HCT116 (cell line): ENCODE data around the gene TMTC1. TPM values are rescaled to one million over a fixed set of nuclear protein-coding genes. Genes with fewer than 3 reads are reported as not detected.

Experiments used
- ATAC-seq: fragments of 200-7000 bp; cut with Tn5 transposase; 2 replicates; pipeline ENCODE4 v1.9.1; 2020; ENCODE audit warnings: mild to moderate bottlenecking, moderate library complexity
- BruUV-seq: library from RNA; stranded (reverse); fragments of 400-500 nt; replicated peaks from 2 replicates; lab custom pipeline; 2021; lab: Mats Ljungman, UMichigan
- CTCF ChIA-PET: fragments of 300-600 bp; sonication (Branson Sonifier 250); formaldehyde crosslinking; loops from one replicate; lab custom pipeline; 2021; ENCODE audit warnings: antibody characterized with exemption; lab: Charles Lee
- POLR2A ChIA-PET: fragments of 300-600, 350-600 bp; sonication (Branson Sonifier 250); formaldehyde crosslinking; loops from one replicate; lab custom pipeline; 2021; ENCODE audit warnings: antibody characterized with exemption; lab: Charles Lee
- RAD21 ChIA-PET, 2 experiments: fragments of 300-600 bp; sonication (Branson Sonifier 250); formaldehyde crosslinking; loops; one replicate each; lab custom pipeline; 2023; ENCODE audit warnings: low total read pairs in 2 of 2; ENCODE audit not compliant: uncharacterized antibody in 2 of 2, unreplicated experiment in 2 of 2, low non-redundant PET in 1 of 2; lab: Charles Lee
- DNase-seq: peaks from one replicate; pipeline ENCODE4 v3.0.0-alpha.2; 2010; ENCODE audit warnings: low read depth, low spot score
- H2AFZ ChIP-seq: fragments of 200-600 bp; shearing (Covaris generic), sonication (generic); 2 replicates; pipeline ENCODE4 v1.6.1; 2017; ENCODE audit warnings: low read depth, mixed run types, mixed read lengths, antibody characterized with exemption, low read length; ENCODE audit not compliant: poor library complexity, severe bottlenecking
- H3K27ac ChIP-seq: 2 replicates; pipeline ENCODE4 v1.5.1; 2012; ENCODE audit warnings: low read depth, low read length
- H3K27me3 ChIP-seq: fragments of 200-600 bp; sonication (generic); 2 replicates; pipeline ENCODE4 v1.6.1; 2016; ENCODE audit warnings: mixed run types, low read length, mixed read lengths; ENCODE audit not compliant: insufficient read depth
- H3K36me3 ChIP-seq, 2 experiments: fragments of 200-500 bp in 1 of 2; fragments of 200-600 bp in 1 of 2; sonication (Bioruptor generic) in 1 of 2; sonication (generic) in 1 of 2; 2 replicates each; pipeline versions ENCODE4 v1.5.1 to v1.6.1; 2014 to 2016; ENCODE audit warnings: low read length in 2 of 2, inconsistent platforms in 1 of 2, mixed read lengths in 1 of 2, mixed run types in 1 of 2; ENCODE audit not compliant: insufficient read depth in 2 of 2, control insufficient read depth in 1 of 2
- H3K4me1 ChIP-seq, 2 experiments: fragments of 200-600 bp in 1 of 2; sonication (generic) in 1 of 2; 2 replicates each; pipeline versions ENCODE4 v1.5.1 to v1.6.1; 2012 to 2017; ENCODE audit warnings: low read length in 2 of 2, inconsistent platforms in 1 of 2, mild to moderate bottlenecking in 1 of 2, mixed read lengths in 1 of 2, mixed run types in 1 of 2, moderate library complexity in 1 of 2; ENCODE audit not compliant: insufficient read depth in 2 of 2, control insufficient read depth in 1 of 2
- H3K4me2 ChIP-seq: fragments of 200-600 bp; sonication (generic); 2 replicates; pipeline ENCODE4 v1.6.1; 2017; ENCODE audit warnings: mixed run types, low read length, mixed read lengths
- H3K4me3 ChIP-seq, 2 experiments: fragments of 200-600 bp in 1 of 2; sonication (generic) in 1 of 2; replicated peaks in 1 of 2; 2 replicates each; pipeline ENCODE4 v1.5.1; 2011 to 2016; ENCODE audit warnings: low read length in 2 of 2, control low read depth in 1 of 2, low read depth in 1 of 2, mild to moderate bottlenecking in 1 of 2, mixed read lengths in 1 of 2, mixed run types in 1 of 2
- H3K79me2 ChIP-seq: fragments of 200-600 bp; sonication (generic); 2 replicates; pipeline ENCODE4 v1.6.1; 2017; ENCODE audit warnings: mild to moderate bottlenecking, mixed run types, low read length, moderate library complexity, mixed read lengths; ENCODE audit not compliant: insufficient read depth
- H3K9ac ChIP-seq: fragments of 200-600 bp; sonication (generic); 2 replicates; pipeline ENCODE4 v1.6.1; 2016; ENCODE audit warnings: low read length, mixed read lengths
- H3K9me2 ChIP-seq: fragments of 200-600 bp; sonication (generic), shearing (Covaris generic); 2 replicates; pipeline ENCODE4 v1.6.1; 2017; ENCODE audit warnings: mixed run types, mild to moderate bottlenecking, moderate library complexity; ENCODE audit not compliant: insufficient read depth
- H3K9me3 ChIP-seq, 2 experiments: fragments of 200-500 bp in 1 of 2; fragments of 200-600 bp in 1 of 2; sonication (Bioruptor generic) in 1 of 2; sonication (generic) in 1 of 2; 2 replicates each; pipeline ENCODE4 v1.6.1; 2014 to 2017; ENCODE audit warnings: low read length in 2 of 2, mixed read lengths in 2 of 2, inconsistent platforms in 1 of 2, low read depth in 1 of 2, mild to moderate bottlenecking in 1 of 2, mixed run types in 1 of 2, moderate library complexity in 1 of 2; ENCODE audit not compliant: control insufficient read depth in 1 of 2, insufficient read depth in 1 of 2
- H4K20me1 ChIP-seq: fragments of 200-600 bp; sonication (generic), shearing (Covaris generic); 2 replicates; pipeline ENCODE4 v1.6.1; 2017; ENCODE audit warnings: mixed run types, mild to moderate bottlenecking, moderate library complexity; ENCODE audit not compliant: insufficient read depth
- EGR1 ChIP-seq: IDR thresholded peaks from 2 replicates; pipeline ENCODE4 v1.6.1; 2012; ENCODE audit warnings: low read depth
- ELF1 ChIP-seq: IDR thresholded peaks from 2 replicates; pipeline ENCODE4 v1.6.1; 2012; ENCODE audit warnings: low read depth, borderline replicate concordance
- EZH2 ChIP-seq: fragments of 200-600 bp; sonication (generic); IDR thresholded peaks from 2 replicates; pipeline ENCODE4 v1.6.1; 2017; ENCODE audit warnings: antibody characterized with exemption, mixed run types
- EZH2phosphoT487 ChIP-seq: fragments of 200-600 bp; IDR thresholded peaks from 2 replicates; pipeline ENCODE4 v1.6.1; 2018; ENCODE audit warnings: antibody characterized with exemption, borderline replicate concordance
- FOSL1 ChIP-seq: IDR thresholded peaks from 2 replicates; pipeline ENCODE4 v1.6.1; 2012; ENCODE audit warnings: low read depth
- JUND ChIP-seq: IDR thresholded peaks from 2 replicates; pipeline ENCODE4 v1.6.1; 2012
- POLR2A ChIP-seq: IDR thresholded peaks from 2 replicates; pipeline ENCODE4 v1.7.0; 2011; ENCODE audit warnings: borderline replicate concordance; ENCODE audit not compliant: insufficient read depth, insufficient read length; ENCODE audit errors: extremely low read depth
- POLR2AphosphoS5 ChIP-seq: IDR thresholded peaks from 2 replicates; pipeline ENCODE4 v1.6.1; 2011; ENCODE audit warnings: mild to moderate bottlenecking, low read depth, low read length, moderate library complexity
- RAD21 ChIP-seq: IDR thresholded peaks from 2 replicates; pipeline ENCODE4 v1.6.1; 2012; ENCODE audit warnings: low read depth, mild to moderate bottlenecking
- TCF7L2 ChIP-seq: IDR thresholded peaks from 2 replicates; pipeline ENCODE4 v1.7.0; 2011; ENCODE audit warnings: borderline replicate concordance, inconsistent platforms; ENCODE audit not compliant: insufficient read depth, insufficient read length; ENCODE audit errors: extremely low read depth
- YY1 ChIP-seq: IDR thresholded peaks from 2 replicates; pipeline ENCODE4 v1.6.1; 2011; ENCODE audit warnings: low read length, low read depth, moderate library complexity, mild to moderate bottlenecking; ENCODE audit not compliant: insufficient replicate concordance; ENCODE audit errors: extremely low read depth
- ZFX ChIP-seq: fragments of 450-650 bp; IDR thresholded peaks from 2 replicates; pipeline ENCODE4 v1.6.1; 2017
- ZNF274 ChIP-seq: fragments of 200-500 bp; sonication (Bioruptor generic); IDR thresholded peaks from 2 replicates; pipeline ENCODE4 v1.6.1; 2014; ENCODE audit warnings: mild to moderate bottlenecking, low read depth, low read length, inconsistent platforms
- intact Hi-C: fragments of 100-400 bp; cut with micrococcal nuclease; formaldehyde crosslinking; loops from 2 replicates; pipeline ENCODE4 v1.10.0; 2022
- total RNA-seq: library from RNA; stranded (reverse); gene quantifications from one replicate; pipeline ENCODE4 v1.2.1, GENCODE V29; 2021; ENCODE audit not compliant: unreplicated experiment
- TF ChIP-seq, protein P1 (sequence below): IDR thresholded peaks from 2 replicates; pipeline ENCODE4 v1.6.1; 2012; ENCODE audit warnings: low read depth
- TF ChIP-seq, protein P2 (sequence below): IDR thresholded peaks from 2 replicates; pipeline ENCODE4 v1.6.1; 2012
- TF ChIP-seq, protein P3 (sequence below): IDR thresholded peaks from 2 replicates; pipeline ENCODE4 v1.6.1; 2012
- TF ChIP-seq, protein P4 (sequence below), 3 experiments: fragments of 200-600 bp in 1 of 3; sonication (generic) in 1 of 3; IDR thresholded peaks in 2 of 3; conservative IDR thresholded peaks in 1 of 3; 2 replicates each; pipeline ENCODE4 v1.5.1; 2012 to 2017; ENCODE audit warnings: low read depth in 2 of 3, low read length in 2 of 3, antibody characterized with exemption in 1 of 3, borderline replicate concordance in 1 of 3, control low read depth in 1 of 3, mild to moderate bottlenecking in 1 of 3, mixed read lengths in 1 of 3, mixed run types in 1 of 3, moderate library complexity in 1 of 3; ENCODE audit not compliant: insufficient read depth in 1 of 3

TMTC1 gene
- total RNA-seq, 1 experiment from 2014 or later = 2.0 TPM

DNA sequence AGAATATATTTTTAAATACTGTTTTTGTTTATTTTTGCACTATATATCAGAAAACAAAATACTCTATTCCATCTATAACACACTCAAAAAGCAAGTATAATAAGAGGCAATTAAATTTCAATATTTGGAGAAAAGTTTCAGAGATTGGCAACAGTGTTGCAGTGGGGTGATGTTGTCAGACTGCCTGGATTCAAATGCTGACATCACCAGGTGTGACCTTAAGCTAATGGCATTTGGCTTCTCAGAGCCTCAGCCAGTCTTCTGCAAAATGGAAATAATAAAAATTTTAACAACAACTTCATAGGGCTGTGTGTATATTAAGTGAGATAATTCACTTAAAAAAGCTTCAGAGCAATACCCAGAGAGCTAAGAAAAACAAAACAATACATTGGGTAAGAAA lies 74.7 kb downstream of the TMTC1 start:
- no TSS peak for BruUV-seq
- DNase-seq = no peak
- ATAC-seq = no peak
- H3K27ac ChIP-seq = no peak overlapping the region
- H3K9ac ChIP-seq = no peak overlapping the region
- intact Hi-C loops = no loop called here
- no peaks in the 10 kb centered on the region for H3K27me3 ChIP-seq
- CTCF ChIA-PET = no interaction called here
- H3K79me2 ChIP-seq = no peaks in the 10 kb centered on the region
- no peaks in the 10 kb centered on the region for H4K20me1 ChIP-seq
- H3K4me2 ChIP-seq = no peak overlapping the region
- TF ChIP-seq ZFX (no peak), EGR1 (no peak), TCF7L2 (no peak), YY1 (no peak), ELF1 (no peak), JUND (no peak), EZH2 (no peak), FOSL1 (no peak), EZH2phosphoT487 (no peak), ZNF274 (no peak), POLR2AphosphoS5 (no peak), POLR2A (no peak), RAD21 (no peak)
- TF ChIP-seq, protein P1, sequence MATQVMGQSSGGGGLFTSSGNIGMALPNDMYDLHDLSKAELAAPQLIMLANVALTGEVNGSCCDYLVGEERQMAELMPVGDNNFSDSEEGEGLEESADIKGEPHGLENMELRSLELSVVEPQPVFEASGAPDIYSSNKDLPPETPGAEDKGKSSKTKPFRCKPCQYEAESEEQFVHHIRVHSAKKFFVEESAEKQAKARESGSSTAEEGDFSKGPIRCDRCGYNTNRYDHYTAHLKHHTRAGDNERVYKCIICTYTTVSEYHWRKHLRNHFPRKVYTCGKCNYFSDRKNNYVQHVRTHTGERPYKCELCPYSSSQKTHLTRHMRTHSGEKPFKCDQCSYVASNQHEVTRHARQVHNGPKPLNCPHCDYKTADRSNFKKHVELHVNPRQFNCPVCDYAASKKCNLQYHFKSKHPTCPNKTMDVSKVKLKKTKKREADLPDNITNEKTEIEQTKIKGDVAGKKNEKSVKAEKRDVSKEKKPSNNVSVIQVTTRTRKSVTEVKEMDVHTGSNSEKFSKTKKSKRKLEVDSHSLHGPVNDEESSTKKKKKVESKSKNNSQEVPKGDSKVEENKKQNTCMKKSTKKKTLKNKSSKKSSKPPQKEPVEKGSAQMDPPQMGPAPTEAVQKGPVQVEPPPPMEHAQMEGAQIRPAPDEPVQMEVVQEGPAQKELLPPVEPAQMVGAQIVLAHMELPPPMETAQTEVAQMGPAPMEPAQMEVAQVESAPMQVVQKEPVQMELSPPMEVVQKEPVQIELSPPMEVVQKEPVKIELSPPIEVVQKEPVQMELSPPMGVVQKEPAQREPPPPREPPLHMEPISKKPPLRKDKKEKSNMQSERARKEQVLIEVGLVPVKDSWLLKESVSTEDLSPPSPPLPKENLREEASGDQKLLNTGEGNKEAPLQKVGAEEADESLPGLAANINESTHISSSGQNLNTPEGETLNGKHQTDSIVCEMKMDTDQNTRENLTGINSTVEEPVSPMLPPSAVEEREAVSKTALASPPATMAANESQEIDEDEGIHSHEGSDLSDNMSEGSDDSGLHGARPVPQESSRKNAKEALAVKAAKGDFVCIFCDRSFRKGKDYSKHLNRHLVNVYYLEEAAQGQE = no peak
- TF ChIP-seq, protein P2, sequence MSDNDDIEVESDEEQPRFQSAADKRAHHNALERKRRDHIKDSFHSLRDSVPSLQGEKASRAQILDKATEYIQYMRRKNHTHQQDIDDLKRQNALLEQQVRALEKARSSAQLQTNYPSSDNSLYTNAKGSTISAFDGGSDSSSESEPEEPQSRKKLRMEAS = no peak
- TF ChIP-seq, protein P3, sequence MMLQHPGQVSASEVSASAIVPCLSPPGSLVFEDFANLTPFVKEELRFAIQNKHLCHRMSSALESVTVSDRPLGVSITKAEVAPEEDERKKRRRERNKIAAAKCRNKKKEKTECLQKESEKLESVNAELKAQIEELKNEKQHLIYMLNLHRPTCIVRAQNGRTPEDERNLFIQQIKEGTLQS = no peak
- TF ChIP-seq, protein P4, sequence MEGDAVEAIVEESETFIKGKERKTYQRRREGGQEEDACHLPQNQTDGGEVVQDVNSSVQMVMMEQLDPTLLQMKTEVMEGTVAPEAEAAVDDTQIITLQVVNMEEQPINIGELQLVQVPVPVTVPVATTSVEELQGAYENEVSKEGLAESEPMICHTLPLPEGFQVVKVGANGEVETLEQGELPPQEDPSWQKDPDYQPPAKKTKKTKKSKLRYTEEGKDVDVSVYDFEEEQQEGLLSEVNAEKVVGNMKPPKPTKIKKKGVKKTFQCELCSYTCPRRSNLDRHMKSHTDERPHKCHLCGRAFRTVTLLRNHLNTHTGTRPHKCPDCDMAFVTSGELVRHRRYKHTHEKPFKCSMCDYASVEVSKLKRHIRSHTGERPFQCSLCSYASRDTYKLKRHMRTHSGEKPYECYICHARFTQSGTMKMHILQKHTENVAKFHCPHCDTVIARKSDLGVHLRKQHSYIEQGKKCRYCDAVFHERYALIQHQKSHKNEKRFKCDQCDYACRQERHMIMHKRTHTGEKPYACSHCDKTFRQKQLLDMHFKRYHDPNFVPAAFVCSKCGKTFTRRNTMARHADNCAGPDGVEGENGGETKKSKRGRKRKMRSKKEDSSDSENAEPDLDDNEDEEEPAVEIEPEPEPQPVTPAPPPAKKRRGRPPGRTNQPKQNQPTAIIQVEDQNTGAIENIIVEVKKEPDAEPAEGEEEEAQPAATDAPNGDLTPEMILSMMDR (IDR thresholded peaks at IDR 0.05 in 2 of 3, conservative IDR thresholded peaks at IDR 0.05 in 1 of 3; ENCODE audit: borderline replicate concordance in 1 of 3, insufficient read depth in 1 of 3, low read depth in 2 of 3, low read length in 2 of 3) = no peak
- TF ChIP-seq, all 23 proteins: peak for 0
- no peaks in the 10 kb centered on the region for H3K4me1 ChIP-seq
- no peaks in the 10 kb centered on the region for H3K9me2 ChIP-seq
- no peak overlapping the region for H2AFZ ChIP-seq
- no peaks in the 10 kb centered on the region for H3K9me3 ChIP-seq
- POLR2A ChIA-PET = no interaction called here
- RAD21 ChIA-PET = no interaction called here
- no peak overlapping the region for H3K4me3 ChIP-seq
- no peaks in the 10 kb centered on the region for H3K36me3 ChIP-seq
